GM23248 (cell line): ENCODE results near the gene SLBP. TPM values are rescaled to one million over a fixed set of nuclear protein-coding genes. Genes with fewer than 3 reads are reported as not detected.

Source experiments
- DNase-seq: peaks from one replicate; pipeline ENCODE4 v3.0.0-alpha.2; 2015
- H2AFZ ChIP-seq: fragments of 200-600 bp; sonication (generic); 2 replicates; pipeline ENCODE4 v1.6.1; 2016; ENCODE audit warnings: antibody characterized with exemption
- H3F3A ChIP-seq: fragments of 200-600 bp; sonication (generic); 2 replicates; pipeline ENCODE4 v1.6.1; 2016; ENCODE audit warnings: mild to moderate bottlenecking, antibody characterized with exemption, mixed run types; ENCODE audit not compliant: insufficient read depth
- H3K27ac ChIP-seq: fragments of 200-600 bp; sonication (generic); 2 replicates; pipeline ENCODE4 v1.5.1; 2016; ENCODE audit warnings: mild to moderate bottlenecking
- H3K27me3 ChIP-seq: fragments of 200-600 bp; sonication (generic); replicated peaks from 2 replicates; pipeline ENCODE4 v1.6.1; 2016; ENCODE audit warnings: mild to moderate bottlenecking; ENCODE audit not compliant: insufficient read depth
- H3K36me3 ChIP-seq: fragments of 200-600 bp; sonication (generic); 2 replicates; pipeline ENCODE4 v1.6.1; 2016; ENCODE audit warnings: low read depth, mild to moderate bottlenecking
- H3K4me1 ChIP-seq: fragments of 200-600 bp; sonication (generic); 2 replicates; pipeline ENCODE4 v1.6.1; 2016; ENCODE audit warnings: mild to moderate bottlenecking; ENCODE audit not compliant: insufficient read depth
- H3K4me2 ChIP-seq: fragments of 200-600 bp; sonication (generic); one replicate; pipeline ENCODE4 v1.6.1; 2016; ENCODE audit warnings: mild to moderate bottlenecking; ENCODE audit not compliant: unreplicated experiment
- H3K4me3 ChIP-seq: fragments of 200-600 bp; sonication (generic); 2 replicates; pipeline ENCODE4 v1.5.1; 2016; ENCODE audit warnings: mild to moderate bottlenecking
- H3K79me2 ChIP-seq: fragments of 200-600 bp; sonication (generic); 2 replicates; pipeline ENCODE4 v1.6.1; 2016; ENCODE audit warnings: mild to moderate bottlenecking; ENCODE audit not compliant: insufficient read depth
- H3K9ac ChIP-seq: fragments of 200-600 bp; sonication (generic); 2 replicates; pipeline ENCODE4 v1.6.1; 2016; ENCODE audit warnings: mild to moderate bottlenecking
- H3K9me2 ChIP-seq: fragments of 200-600 bp; sonication (generic); 2 replicates; pipeline ENCODE4 v1.6.1; 2016; ENCODE audit warnings: mixed run types, mild to moderate bottlenecking, moderate library complexity; ENCODE audit not compliant: insufficient read depth
- H3K9me3 ChIP-seq: fragments of 200-600 bp; sonication (generic); one replicate; pipeline ENCODE4 v1.6.1; 2017; ENCODE audit warnings: low read depth
- H4K20me1 ChIP-seq: fragments of 200-600 bp; sonication (generic); 2 replicates; pipeline ENCODE4 v1.6.0; 2016; ENCODE audit not compliant: insufficient read depth
- EZH2 ChIP-seq: fragments of 200-600 bp; sonication (generic); IDR thresholded peaks from 2 replicates; pipeline ENCODE4 v1.6.1; 2018; ENCODE audit warnings: antibody characterized with exemption, mild to moderate bottlenecking; ENCODE audit not compliant: insufficient read depth, poor library complexity, severe bottlenecking
- EZH2phosphoT487 ChIP-seq: fragments of 200-600 bp; sonication (generic); IDR thresholded peaks from 2 replicates; pipeline ENCODE4 v1.6.1; 2018; ENCODE audit warnings: antibody characterized with exemption, moderate library complexity, mild to moderate bottlenecking, low read depth; ENCODE audit not compliant: insufficient read depth
- WGBS, 2 experiments: methylation state at CpG; one replicate each; pipeline ENCODE4 v1.1.6; 2015 to 2017; ENCODE audit warnings: low lambda C conversion rate in 2 of 2, low coverage in 1 of 2; ENCODE audit errors: missing lambda C conversion rate in 2 of 2; 5-methylcytosine and 5-hydroxymethylcytosine counted together
- in situ Hi-C: fragments of 300-500 bp; cut with MboI; formaldehyde crosslinking; loops from 2 replicates; pipeline ENCODE4 v1.15.0; 2020
- polyA plus RNA-seq: library from polyadenylated mRNA; unstranded; fragments of >200 nt; fragmentation: Nextera tagmentation; extraction: Ambion mirVana; gene quantifications from 2 replicates; pipeline ENCODE4 v1.2.1, GENCODE V29; 2016
- total RNA-seq: library from RNA; depleted of rRNA; stranded (reverse); fragments of >200 nt; shearing (Covaris generic); gene quantifications from 2 replicates; pipeline ENCODE4 v1.2.3, GENCODE V29; 2014

SLBP gene
- total and polyA plus RNA-seq, 2 experiments from 2014 or later = 72.7 to 85.8 TPM

- Histone ChIP-seq H3K4me1 (no peaks in the 10 kb centered on the region), H3K4me3 (no peak overlapping the region), H3K79me2 (no peaks in the 10 kb centered on the region), H3K9ac (no peak overlapping the region), H4K20me1 (no peaks in the 10 kb centered on the region), H3K9me2 (no peaks in the 10 kb centered on the region), H3F3A (no peaks in the 10 kb centered on the region), H2AFZ (no peak overlapping the region), H3K4me2 (no peak overlapping the region), H3K27me3 (no peaks in the 10 kb centered on the region), H3K36me3 (no peaks in the 10 kb centered on the region), H3K27ac (no peak overlapping the region), H3K9me3 (no peaks in the 10 kb centered on the region)
- in situ Hi-C loops = no loop called here
- WGBS, 2 experiments = 81 to 83% methylated on average over 12 of the region's 12 CpGs
- TF ChIP-seq EZH2phosphoT487 (no peak), EZH2 (no peak)
- DNase-seq = no peak
Measured at GRCh38 chr4:1658581-1658980, 53.5 kb downstream of the SLBP start.

- no peak for DNase-seq
- no peak overlapping the region for H3K4me3 ChIP-seq
- H3K9ac ChIP-seq = no peak overlapping the region
- no peaks in the 10 kb centered on the region for H3K9me3 ChIP-seq
- H3K4me1 ChIP-seq = no peaks in the 10 kb centered on the region
- H3K36me3 ChIP-seq = no peaks in the 10 kb centered on the region
- TF ChIP-seq EZH2phosphoT487 = no peak
- TF ChIP-seq EZH2 = no peak
- H3K79me2 ChIP-seq = no peaks in the 10 kb centered on the region
- no peak overlapping the region for H3K4me2 ChIP-seq
- H2AFZ ChIP-seq = no peak overlapping the region
- no peaks in the 10 kb centered on the region for H4K20me1 ChIP-seq
- no peaks in the 10 kb centered on the region for H3K9me2 ChIP-seq
- no peaks in the 10 kb centered on the region for H3K27me3 ChIP-seq
- no peaks in the 10 kb centered on the region for H3F3A ChIP-seq
- 91 to 92% methylated on average over 12 of the region's 12 CpGs for whole genome bisulfite sequencing, 2 experiments
- in situ Hi-C loops = no loop called here
- H3K27ac ChIP-seq = no peak overlapping the region
Measured at GRCh38 chr4:1658146-1658545, 54.0 kb downstream of the SLBP start.

GRCh38 chr4:1656986-1657385 lies 55.1 kb downstream of the SLBP start:
- H2AFZ ChIP-seq = no peak overlapping the region
- no peaks in the 10 kb centered on the region for H3K27me3 ChIP-seq

GRCh38 chr4:1656132-1656531 lies 56.0 kb downstream of the SLBP start:
- no peaks in the 10 kb centered on the region for H3K9me2 ChIP-seq
- no peak overlapping the region for H2AFZ ChIP-seq
- H3K4me3 ChIP-seq = no peak overlapping the region
- H4K20me1 ChIP-seq = no peaks in the 10 kb centered on the region
- H3K9ac ChIP-seq = no peak overlapping the region
- no peaks in the 10 kb centered on the region for H3K27me3 ChIP-seq
- H3K79me2 ChIP-seq = no peaks in the 10 kb centered on the region
- H3K36me3 ChIP-seq = no peaks in the 10 kb centered on the region
- 91 to 100% methylated on average over 5 of the region's 5 CpGs for WGBS, 2 experiments
- no peak overlapping the region for H3K4me2 ChIP-seq
- no peak overlapping the region for H3K27ac ChIP-seq
- no peaks in the 10 kb centered on the region for H3F3A ChIP-seq
- no peaks in the 10 kb centered on the region for H3K9me3 ChIP-seq
- TF ChIP-seq EZH2phosphoT487 (no peak), EZH2 (no peak)
- no peak for DNase-seq
- no peaks in the 10 kb centered on the region for H3K4me1 ChIP-seq
- in situ Hi-C loops = no loop called here

More at GRCh38 chr4:1656986-1657385, 55.1 kb downstream of the SLBP start:
- no peak overlapping the region for H3K4me2 ChIP-seq
- 89 to 90% methylated on average over 19 of the region's 19 CpGs for WGBS, 2 experiments
- H3K79me2 ChIP-seq = no peaks in the 10 kb centered on the region
- H3K4me3 ChIP-seq = no peak overlapping the region
- H3K9me3 ChIP-seq = no peaks in the 10 kb centered on the region
- no peaks in the 10 kb centered on the region for H3F3A ChIP-seq
- H3K9ac ChIP-seq = no peak overlapping the region
- no peaks in the 10 kb centered on the region for H3K4me1 ChIP-seq
- no peaks in the 10 kb centered on the region for H3K36me3 ChIP-seq
- H3K9me2 ChIP-seq = no peaks in the 10 kb centered on the region
- no peaks in the 10 kb centered on the region for H4K20me1 ChIP-seq
- TF ChIP-seq EZH2 (no peak), EZH2phosphoT487 (no peak)
- in situ Hi-C loops = no loop called here
- DNase-seq = no peak
- no peak overlapping the region for H3K27ac ChIP-seq

- no peaks in the 10 kb centered on the region for H3K9me3 ChIP-seq
- no peak for TF ChIP-seq EZH2
- TF ChIP-seq EZH2phosphoT487 = no peak
- H3K9ac ChIP-seq = no peak overlapping the region
- H3K27me3 ChIP-seq = no peaks in the 10 kb centered on the region
- no peaks in the 10 kb centered on the region for H3K4me1 ChIP-seq
- no peak overlapping the region for H3K4me3 ChIP-seq
- no peaks in the 10 kb centered on the region for H4K20me1 ChIP-seq
- H3K79me2 ChIP-seq = no peaks in the 10 kb centered on the region
- no peak overlapping the region for H2AFZ ChIP-seq
- H3K36me3 ChIP-seq = no peaks in the 10 kb centered on the region
- H3F3A ChIP-seq = no peaks in the 10 kb centered on the region
- in situ Hi-C loops = no loop called here
- H3K9me2 ChIP-seq = no peaks in the 10 kb centered on the region
- no peak overlapping the region for H3K4me2 ChIP-seq
- no peak for DNase-seq
- H3K27ac ChIP-seq = no peak overlapping the region
- WGBS, 2 experiments = 95 to 97% methylated on average over 18 of the region's 18 CpGs
Measured at GRCh38 chr4:1655676-1656075, 56.4 kb downstream of the SLBP start.
